Loucy (cell line): ENCODE results near the gene DSCAML1.

Experiments used
- CTCF ChIP-seq: fragments of 200-600 bp; sonication (generic); conservative IDR thresholded peaks from 2 replicates; pipeline ENCODE4 v1.5.1; 2014; ENCODE audit warnings: mild to moderate bottlenecking, antibody characterized with exemption, low read length
- EZH2phosphoT487 ChIP-seq: fragments of 200-600 bp; IDR thresholded peaks from 2 replicates; pipeline ENCODE4 v1.6.1; 2018; ENCODE audit warnings: antibody characterized with exemption, mild to moderate bottlenecking, moderate library complexity, borderline replicate concordance

- TF ChIP-seq CTCF (no peak), EZH2phosphoT487 (no peak)
These were observed 286.4 kb downstream of the DSCAML1 start for GRCh38 chr11:117510646-117511045.
